Fibroblast of skin of left quadriceps (primary cell): ENCODE measurements around the gene MDM2.
"Not testable (repeated sequence)": the region's sequence is repeated elsewhere in the genome, so short reads cannot be mapped to it uniquely, and the experiment has no call there.

ENCODE experiments used
- DNase-seq, 2 experiments: peaks; one replicate each; pipeline ENCODE4 v3.0.0-alpha.2; 2013; ENCODE audit warnings: low read depth in 2 of 2

MDM2 gene

DNA sequence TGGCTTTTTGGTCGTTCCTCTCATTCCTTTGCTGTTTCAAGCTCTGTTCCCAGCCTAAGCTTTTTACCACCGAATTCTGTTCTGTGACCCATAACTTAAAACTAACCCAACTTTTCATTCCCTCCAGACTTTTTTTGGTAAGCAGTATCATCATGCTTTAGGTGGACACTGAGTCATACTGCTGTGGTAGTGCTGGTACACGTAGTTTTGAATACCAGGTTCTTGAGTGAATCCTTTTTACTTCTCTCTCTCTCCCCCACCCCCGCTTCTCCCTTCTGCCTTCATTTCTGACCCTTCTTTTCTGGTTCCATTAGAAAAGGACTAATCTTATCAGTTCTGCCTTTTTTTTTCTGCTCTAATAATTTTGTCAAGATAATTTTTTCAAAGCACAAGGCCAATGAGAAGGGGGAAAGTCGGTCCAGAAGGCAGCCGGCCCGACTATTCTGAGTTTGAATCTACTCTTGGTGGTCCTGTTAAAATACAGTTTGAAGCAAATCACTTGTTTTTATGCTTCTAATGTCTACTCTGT, 2.3 kb upstream of the MDM2 start:
- DNase-seq = no peak

DNA sequence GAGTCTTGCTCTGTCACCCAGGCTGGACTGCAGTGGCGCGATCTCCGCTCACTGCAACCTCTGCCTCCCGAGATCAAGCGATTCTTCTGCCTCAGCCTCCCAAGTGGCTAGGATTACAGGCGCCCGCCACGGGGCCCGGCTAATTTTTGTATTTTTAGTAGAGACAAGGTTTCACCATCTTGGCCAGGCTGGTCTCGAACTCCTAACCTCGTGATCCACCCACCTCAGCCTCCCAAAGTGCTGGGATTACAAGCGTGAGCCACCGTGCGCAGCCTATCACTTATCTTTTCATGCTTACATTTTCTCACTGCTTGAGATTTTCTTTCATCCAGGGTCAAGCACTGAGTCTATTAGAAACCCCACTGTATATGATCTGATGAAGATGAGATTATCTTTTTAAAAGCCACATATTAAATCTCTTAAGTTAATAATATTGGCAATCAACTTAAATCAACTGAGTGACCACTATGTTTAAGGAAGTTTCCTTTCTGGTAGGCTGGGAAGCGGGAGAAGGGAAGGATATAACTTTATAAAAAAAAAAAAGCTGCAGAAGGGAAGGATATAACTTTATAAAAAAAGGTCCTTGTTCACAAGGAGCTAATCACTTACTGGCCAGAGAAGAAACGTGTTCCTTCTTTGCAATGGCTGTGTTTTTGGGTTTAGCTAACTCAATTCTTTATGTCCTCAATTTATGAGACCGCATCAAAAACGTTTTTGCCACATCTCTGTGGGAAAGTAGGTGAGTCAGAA, 1.3 kb upstream of the MDM2 start:
- no peak for DNase-seq

- not testable (repeated sequence) for DNase-seq
Observed at GRCh38 chr12:68807274-68807575, 752 bp upstream of the MDM2 start.

GRCh38 chr12:68808388-68809189, 612 bp downstream of the MDM2 start:
- DNase-seq = peak; percentile 48 to 55

DNA sequence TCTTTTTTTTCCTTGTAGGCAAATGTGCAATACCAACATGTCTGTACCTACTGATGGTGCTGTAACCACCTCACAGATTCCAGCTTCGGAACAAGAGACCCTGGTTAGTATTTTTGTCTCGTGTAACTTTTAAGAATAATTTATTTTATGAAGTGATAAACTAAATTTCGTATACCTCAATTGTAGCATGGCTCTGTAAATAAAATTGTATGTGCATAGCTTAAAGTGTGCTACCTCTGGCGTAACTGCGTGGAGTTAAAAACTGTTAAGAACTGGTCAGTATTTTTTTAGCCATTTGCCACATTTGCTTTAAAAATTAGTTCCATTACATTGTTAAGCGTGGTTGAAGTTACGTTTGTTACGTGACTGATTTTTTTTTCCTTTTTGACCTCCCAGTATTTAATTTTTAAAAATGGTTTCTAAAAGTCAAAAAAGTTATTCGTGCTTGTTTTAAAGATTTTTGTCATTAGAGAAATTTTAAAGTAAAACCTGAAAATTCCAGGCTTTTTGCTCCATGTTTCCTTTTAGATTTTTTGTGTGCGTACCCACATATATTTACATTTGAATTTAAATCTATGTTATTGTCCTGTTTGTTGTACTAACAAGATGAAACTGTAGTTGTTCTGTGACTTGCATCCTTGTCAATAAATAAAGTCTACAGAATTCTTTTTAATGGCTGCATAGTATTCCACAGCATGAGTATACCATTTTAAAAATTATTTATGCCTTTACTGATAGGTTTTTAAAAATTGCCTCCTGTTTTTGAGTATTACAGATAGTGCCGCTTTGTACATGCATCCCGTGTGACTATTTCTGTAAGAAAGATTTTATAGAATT, 1.4 kb downstream of the MDM2 start:
- no peak for DNase-seq

DNA sequence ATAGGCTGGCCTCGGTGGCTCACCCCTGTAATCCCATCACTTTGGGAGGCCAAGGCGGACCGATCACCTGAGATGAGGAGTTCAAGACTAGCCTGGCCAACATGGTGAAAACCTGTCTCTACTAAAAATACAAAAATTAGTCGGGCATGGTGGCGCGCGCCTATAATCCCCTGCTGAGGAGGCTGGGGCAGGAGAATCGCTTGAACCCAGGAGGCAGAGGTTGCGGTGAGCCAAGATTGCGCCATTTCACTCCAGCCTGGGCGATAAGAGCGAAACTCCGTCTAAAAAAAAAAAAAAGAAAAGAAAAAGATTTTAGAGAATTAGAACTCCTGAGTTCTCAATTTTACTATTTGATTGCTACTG, 2.0 kb downstream of the MDM2 start:
- DNase-seq = not testable (repeated sequence)

DNA sequence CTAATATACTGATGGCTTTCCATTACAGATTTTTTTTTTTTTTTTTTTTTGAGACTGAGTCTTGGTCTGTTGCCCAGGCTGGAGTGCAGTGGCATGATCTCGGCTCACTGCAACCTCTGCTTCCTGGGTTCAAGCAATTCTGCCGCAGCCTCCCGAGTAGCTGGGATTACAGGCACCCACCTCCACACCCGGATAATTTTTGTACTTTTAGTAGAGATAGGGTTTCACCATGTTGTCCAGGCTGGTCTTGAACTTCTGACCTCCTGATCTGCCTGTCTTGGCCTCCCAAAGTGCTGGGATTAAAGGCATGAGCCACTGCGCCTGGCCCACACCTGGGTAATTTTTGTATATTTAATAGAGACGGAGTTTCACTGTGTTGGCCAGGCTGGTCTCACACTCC, 3.6 kb downstream of the MDM2 start:
- DNase-seq = not testable (repeated sequence)

- DNase-seq = no peak
Observed at GRCh38 chr12:68812553-68813241, 4.7 kb downstream of the MDM2 start.

DNA sequence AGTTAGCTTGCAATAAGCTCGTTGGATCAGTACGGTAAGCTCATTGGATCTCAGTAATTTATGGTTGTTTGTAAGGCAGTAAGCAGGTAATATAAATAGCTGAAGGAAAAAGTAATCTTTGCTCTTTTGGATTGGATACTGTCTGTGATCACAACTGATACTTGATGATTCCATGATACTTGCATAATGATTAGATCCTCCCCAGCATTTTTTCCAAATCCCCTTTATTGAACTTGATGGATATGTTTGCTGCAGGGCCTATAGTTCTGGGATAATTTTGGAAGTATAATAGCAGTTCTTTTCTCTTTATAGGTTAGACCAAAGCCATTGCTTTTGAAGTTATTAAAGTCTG, 5.2 kb downstream of the MDM2 start:
- no peak for DNase-seq

DNA sequence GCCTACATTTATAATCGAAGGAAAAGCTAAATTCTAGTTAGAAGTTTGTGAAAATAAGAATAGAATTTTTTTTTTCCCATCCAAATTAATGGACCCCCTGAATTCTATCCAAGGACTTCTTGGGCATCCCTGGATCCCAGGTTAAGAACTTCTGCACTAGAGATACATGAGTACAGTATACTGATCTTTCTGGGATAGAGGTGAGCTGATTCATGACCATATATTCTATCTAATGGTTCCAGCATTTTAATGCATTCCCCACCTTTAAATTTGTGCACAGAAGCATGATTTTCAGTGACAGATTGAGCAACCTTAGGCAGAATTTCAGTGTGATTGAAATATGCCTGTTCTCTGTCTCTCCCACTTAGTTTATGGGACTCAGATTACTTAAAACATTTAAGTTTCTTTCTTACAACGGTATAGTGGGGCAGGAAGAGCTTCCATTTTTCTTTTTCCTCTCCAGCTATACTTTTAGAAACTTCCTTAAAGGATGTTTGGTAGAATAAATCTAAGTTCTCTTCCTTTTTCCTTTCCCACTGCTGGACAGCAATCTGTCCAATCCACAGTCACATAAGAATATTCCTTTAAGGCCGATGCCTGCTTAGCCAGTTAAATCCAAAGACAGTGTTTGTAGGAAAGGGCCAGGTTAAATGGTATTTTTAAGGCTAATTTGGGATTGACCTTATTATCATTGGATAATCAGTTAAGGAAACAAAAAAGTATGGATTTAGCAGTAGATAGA, 6.7 kb downstream of the MDM2 start:
- no peak for DNase-seq

DNA sequence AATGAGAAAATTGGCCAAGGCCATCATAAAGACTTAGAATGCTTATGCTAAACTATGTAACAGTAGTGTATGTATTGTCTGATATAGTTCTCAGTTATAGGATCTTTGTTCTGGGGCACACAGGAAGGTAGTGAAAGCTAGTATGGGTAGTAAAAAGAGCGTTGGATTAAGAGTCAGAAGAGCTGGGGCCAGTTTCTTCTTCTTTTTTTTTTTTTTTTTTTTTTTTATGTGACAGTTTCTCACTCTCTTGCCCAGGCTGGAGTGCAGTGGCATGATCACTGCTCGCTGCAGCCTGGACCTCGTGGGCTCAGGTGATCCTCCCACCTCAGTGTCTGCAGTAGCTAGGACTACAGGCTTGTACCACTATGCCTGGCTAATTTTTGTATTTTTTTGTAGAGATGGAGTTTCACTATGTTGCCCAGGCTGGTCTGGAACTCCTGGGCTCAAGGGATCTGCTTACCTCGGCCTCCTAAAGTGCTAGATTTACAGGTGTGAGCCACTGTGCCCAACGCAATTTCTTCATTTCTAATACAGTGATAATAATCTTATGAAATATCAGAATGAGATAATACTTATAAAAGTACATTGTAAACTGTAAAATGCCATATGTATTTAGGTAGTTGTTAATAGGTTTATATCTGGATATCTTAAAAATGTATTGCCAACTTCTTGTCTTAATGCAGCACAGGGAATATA, 7.4 kb downstream of the MDM2 start:
- no peak for DNase-seq

GRCh38 chr12:68815928-68816800, 8.2 kb downstream of the MDM2 start:
- DNase-seq = no peak

DNA sequence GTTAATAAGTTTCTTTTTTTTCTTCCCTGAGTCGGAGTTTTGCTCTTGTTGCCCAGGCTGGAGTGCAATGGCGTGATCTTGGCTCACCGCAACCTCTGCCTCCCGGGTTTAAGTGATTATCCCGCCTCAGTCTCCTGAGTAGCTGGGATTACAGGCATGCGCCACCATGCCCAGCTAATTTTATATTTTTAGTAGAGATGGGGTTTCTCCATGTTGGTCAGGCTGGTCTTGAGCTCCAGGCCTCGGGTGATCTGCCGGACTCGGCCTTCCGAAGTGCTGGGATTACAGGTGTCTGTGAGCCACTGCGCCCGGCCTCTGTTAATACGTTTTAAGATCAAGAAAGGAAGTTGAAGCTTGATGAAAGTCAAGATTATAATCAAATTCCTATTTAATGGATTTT, 11.5 kb downstream of the MDM2 start:
- DNase-seq = not testable (repeated sequence)

GRCh38 chr12:68821357-68822188, 13.6 kb downstream of the MDM2 start:
- no peak for DNase-seq

DNA sequence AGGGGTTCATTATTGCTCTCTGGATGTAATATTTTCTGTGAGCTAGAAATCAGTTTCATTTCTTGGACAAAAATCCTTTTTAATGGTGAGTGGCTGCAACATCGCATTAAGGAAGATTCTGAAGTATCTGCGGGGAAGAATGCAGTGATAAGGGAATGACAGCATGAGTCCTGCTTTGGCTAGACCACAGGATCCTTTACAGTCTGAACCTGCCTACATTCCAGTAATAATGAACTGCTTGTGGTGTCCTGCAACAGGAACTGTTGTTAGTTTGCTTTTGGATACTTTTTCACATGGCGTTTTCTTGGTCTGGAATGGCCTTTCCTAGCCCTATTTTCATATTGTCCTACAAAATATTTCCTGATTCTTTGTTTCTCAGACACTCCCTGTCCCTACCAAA, 15.7 kb downstream of the MDM2 start:
- no peak for DNase-seq

DNA sequence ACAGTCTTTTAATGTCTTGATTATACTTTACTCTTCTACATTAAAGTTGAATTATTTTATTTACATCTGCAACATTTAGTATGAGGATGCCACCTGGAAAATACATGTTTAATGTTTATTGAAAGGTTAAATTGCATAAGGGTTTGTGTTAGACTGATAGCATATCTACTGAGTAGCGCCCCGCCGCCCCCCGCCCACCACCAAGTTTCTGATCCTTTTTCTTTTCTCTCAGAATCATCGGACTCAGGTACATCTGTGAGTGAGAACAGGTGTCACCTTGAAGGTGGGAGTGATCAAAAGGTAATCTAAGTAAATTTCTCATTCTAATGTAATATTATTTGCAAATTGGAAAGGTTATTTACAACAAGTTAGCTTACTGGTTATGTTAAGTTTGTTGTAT, 16.2 kb downstream of the MDM2 start:
- DNase-seq = no peak

GRCh38 chr12:68824597-68825250, 16.7 kb downstream of the MDM2 start:
- no peak for DNase-seq

GRCh38 chr12:68825569-68826217, 17.7 kb downstream of the MDM2 start:
- DNase-seq = no peak
